Fibroblast of lung (primary cell): ENCODE results near the gene CHD9. TPM values are rescaled to one million over a fixed set of nuclear protein-coding genes. Genes with fewer than 3 reads are reported as not detected.

Experiments used
- DNase-seq, 2 donors: peaks; one replicate each; pipeline versions ENCODE4 v3.0.0 to v3.0.0-alpha.2; 2010; ENCODE audit warnings: low read depth in 2 of 2
- H2AFZ ChIP-seq: 2 replicates; pipeline ENCODE4 v1.5.1; 2012; ENCODE audit warnings: low read length, control low read depth, inconsistent platforms
- H3K27ac ChIP-seq: 2 replicates; pipeline ENCODE4 v1.5.1; 2011; ENCODE audit warnings: low read length, control low read depth; ENCODE audit not compliant: insufficient read depth
- H3K27me3 ChIP-seq: 2 replicates; pipeline ENCODE4 v1.5.1; 2011; ENCODE audit warnings: mild to moderate bottlenecking, low read length; ENCODE audit not compliant: control insufficient read depth, insufficient read depth
- H3K36me3 ChIP-seq: 2 replicates; pipeline ENCODE4 v1.5.1; 2011; ENCODE audit warnings: low read length; ENCODE audit not compliant: control insufficient read depth, insufficient read depth
- H3K4me1 ChIP-seq: 2 replicates; pipeline ENCODE4 v1.5.1; 2011; ENCODE audit warnings: low read length; ENCODE audit not compliant: control insufficient read depth, insufficient read depth; ENCODE audit errors: extremely low read depth
- H3K4me2 ChIP-seq: 2 replicates; pipeline ENCODE4 v1.5.1; 2011; ENCODE audit warnings: low read length, control low read depth; ENCODE audit not compliant: insufficient read depth; ENCODE audit errors: extremely low read depth
- H3K4me3 ChIP-seq, 4 experiments: fragments of 200-600 bp in 1 of 4; sonication (generic) in 1 of 4; replicated peaks in 1 of 4; 2 replicates each; pipeline ENCODE4 v1.5.1; 2011 to 2016; ENCODE audit warnings: low read length in 4 of 4, low read depth in 3 of 4, mild to moderate bottlenecking in 3 of 4, control low read depth in 2 of 4, inconsistent platforms in 1 of 4, mixed read lengths in 1 of 4; ENCODE audit not compliant: insufficient read depth in 1 of 4; ENCODE audit errors: control extremely low read depth in 1 of 4
- H3K79me2 ChIP-seq: 2 replicates; pipeline ENCODE4 v1.5.1; 2012; ENCODE audit warnings: mild to moderate bottlenecking, low read length, inconsistent platforms; ENCODE audit not compliant: control insufficient read depth, insufficient read depth
- H3K9ac ChIP-seq: 2 replicates; pipeline ENCODE4 v1.5.1; 2011; ENCODE audit warnings: mild to moderate bottlenecking, low read length, control low read depth; ENCODE audit not compliant: insufficient read depth
- H3K9me3 ChIP-seq: 2 replicates; pipeline ENCODE4 v1.5.1; 2012; ENCODE audit warnings: low read depth, low read length; ENCODE audit not compliant: control insufficient read depth, insufficient read depth
- H4K20me1 ChIP-seq: 2 replicates; pipeline ENCODE4 v1.5.1; 2011; ENCODE audit warnings: low read length; ENCODE audit not compliant: control insufficient read depth, insufficient read depth; ENCODE audit errors: extremely low read depth
- CTCF ChIP-seq, 2 donors: IDR thresholded peaks in 1 of 2; conservative IDR thresholded peaks in 1 of 2; 1 replicate in 1 of 2; 2 replicates in 1 of 2; pipeline ENCODE4 v1.5.1; 2011 to 2012; ENCODE audit warnings: low read length in 2 of 2, control low read depth in 1 of 2, inconsistent platforms in 1 of 2, low read depth in 1 of 2, mild to moderate bottlenecking in 1 of 2
- EZH2 ChIP-seq: IDR thresholded peaks from 2 replicates; pipeline ENCODE4 v1.5.1; 2012; ENCODE audit warnings: low read length, control low read depth, mild to moderate bottlenecking; ENCODE audit errors: missing control alignments
- polyA plus RNA-seq, 2 donors: library from polyadenylated mRNA; depleted of rRNA in 1 of 2; stranded (reverse) in 1 of 2; unstranded in 1 of 2; fragments of >200 nt; gene quantifications; 2 replicates each; pipeline ENCODE4 v1.2.1, GENCODE V29; 2011 to 2012; ENCODE audit warnings: missing spikeins in 1 of 2
- total RNA-seq: library from RNA; depleted of rRNA; stranded (reverse); fragments of >200 nt; gene quantifications from 2 replicates; pipeline ENCODE4 v1.2.1, GENCODE V29; 2014

CHD9 gene
- total and polyA plus RNA-seq, 2 donors (not counting 1 experiment from before 2014, with no cell fraction given) = 32.9 to 60.9 TPM

GRCh38 chr16:53370827-53371226, 316.0 kb downstream of the CHD9 start:
- peaks cover 5% of the 10 kb centered on the region for H3K27me3 ChIP-seq
- H3K4me3 ChIP-seq = no peak overlapping the region
- no peaks in the 10 kb centered on the region for H4K20me1 ChIP-seq

GRCh38 chr16:53372992-53373871, 318.4 kb downstream of the CHD9 start:
- no peak overlapping the region for H3K9ac ChIP-seq
- H3K4me2 ChIP-seq = no peak overlapping the region
- no peak for TF ChIP-seq EZH2
- no peak for TF ChIP-seq CTCF (conservative IDR thresholded peaks at IDR 0.05 in 1 of 2, IDR thresholded peaks at IDR 0.05 in 1 of 2; ENCODE audit: low read depth in 1 of 2, low read length in 2 of 2)
- no peaks in the 10 kb centered on the region for H4K20me1 ChIP-seq
- peaks cover 5% of the 10 kb centered on the region for H3K27me3 ChIP-seq
- H3K79me2 ChIP-seq = no peaks in the 10 kb centered on the region
- no peak overlapping the region for H3K27ac ChIP-seq
- H3K36me3 ChIP-seq = no peaks in the 10 kb centered on the region
- H2AFZ ChIP-seq = no peak overlapping the region
- H3K4me1 ChIP-seq = no peaks in the 10 kb centered on the region
- peak overlapping the region in 1 of 4 experiments; percentile 23 for H3K4me3 ChIP-seq
- no peak for DNase-seq
- no peaks in the 10 kb centered on the region for H3K9me3 ChIP-seq

More at GRCh38 chr16:53370827-53371226, 316.0 kb downstream of the CHD9 start:
- Histone ChIP-seq H3K9ac (no peak overlapping the region), H2AFZ (no peak overlapping the region), H3K4me2 (no peak overlapping the region), H3K36me3 (no peaks in the 10 kb centered on the region), H3K27ac (no peak overlapping the region), H3K79me2 (no peaks in the 10 kb centered on the region), H3K4me1 (no peaks in the 10 kb centered on the region), H3K9me3 (no peaks in the 10 kb centered on the region)
- TF ChIP-seq EZH2 (no peak), CTCF (conservative IDR thresholded peaks at IDR 0.05 in 1 of 2, IDR thresholded peaks at IDR 0.05 in 1 of 2; ENCODE audit: low read depth in 1 of 2, low read length in 2 of 2) (no peak)
- no peak for DNase-seq

GRCh38 chr16:53374800-53375199, 320.0 kb downstream of the CHD9 start:
- Histone ChIP-seq H3K9me3 (no peaks in the 10 kb centered on the region), H3K79me2 (no peaks in the 10 kb centered on the region), H3K4me1 (no peaks in the 10 kb centered on the region), H2AFZ (no peak overlapping the region), H3K36me3 (no peaks in the 10 kb centered on the region), H3K4me2 (no peak overlapping the region), H3K4me3 (no peak overlapping the region), H4K20me1 (no peaks in the 10 kb centered on the region), H3K9ac (no peak overlapping the region), H3K27ac (no peak overlapping the region), H3K27me3 (peaks cover 5% of the 10 kb centered on the region)
- TF ChIP-seq CTCF (conservative IDR thresholded peaks at IDR 0.05 in 1 of 2, IDR thresholded peaks at IDR 0.05 in 1 of 2; ENCODE audit: low read depth in 1 of 2, low read length in 2 of 2) (no peak), EZH2 (no peak)
- no peak for DNase-seq
